Measurements from ENCODE around the gene TXNRD1.

- TF ChIP-seq, protein P1, sequence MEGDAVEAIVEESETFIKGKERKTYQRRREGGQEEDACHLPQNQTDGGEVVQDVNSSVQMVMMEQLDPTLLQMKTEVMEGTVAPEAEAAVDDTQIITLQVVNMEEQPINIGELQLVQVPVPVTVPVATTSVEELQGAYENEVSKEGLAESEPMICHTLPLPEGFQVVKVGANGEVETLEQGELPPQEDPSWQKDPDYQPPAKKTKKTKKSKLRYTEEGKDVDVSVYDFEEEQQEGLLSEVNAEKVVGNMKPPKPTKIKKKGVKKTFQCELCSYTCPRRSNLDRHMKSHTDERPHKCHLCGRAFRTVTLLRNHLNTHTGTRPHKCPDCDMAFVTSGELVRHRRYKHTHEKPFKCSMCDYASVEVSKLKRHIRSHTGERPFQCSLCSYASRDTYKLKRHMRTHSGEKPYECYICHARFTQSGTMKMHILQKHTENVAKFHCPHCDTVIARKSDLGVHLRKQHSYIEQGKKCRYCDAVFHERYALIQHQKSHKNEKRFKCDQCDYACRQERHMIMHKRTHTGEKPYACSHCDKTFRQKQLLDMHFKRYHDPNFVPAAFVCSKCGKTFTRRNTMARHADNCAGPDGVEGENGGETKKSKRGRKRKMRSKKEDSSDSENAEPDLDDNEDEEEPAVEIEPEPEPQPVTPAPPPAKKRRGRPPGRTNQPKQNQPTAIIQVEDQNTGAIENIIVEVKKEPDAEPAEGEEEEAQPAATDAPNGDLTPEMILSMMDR (IDR thresholded peaks at IDR 0.05 in 8 of 11, conservative IDR thresholded peaks at IDR 0.05 in 3 of 11), result no peak
- TF ChIP-seq POLR2AphosphoS5 (IDR thresholded peaks at IDR 0.05), result no peak
Measured at GRCh38 chr12:104314242-104314614, 98.6 kb downstream of the TXNRD1 start.

All from spleen (tissue), 7 donors.